SH-SY5Y (cell line): ENCODE data around the gene GPR18.

Experiments used
- GATA2 ChIP-seq: IDR thresholded peaks from 2 replicates; pipeline ENCODE4 v1.6.1; 2011; ENCODE audit warnings: mild to moderate bottlenecking, low read depth, low read length
- GATA3 ChIP-seq: IDR thresholded peaks from 2 replicates; pipeline ENCODE4 v1.6.1; 2011; ENCODE audit warnings: low read depth, mild to moderate bottlenecking, low read length, moderate library complexity

DNA sequence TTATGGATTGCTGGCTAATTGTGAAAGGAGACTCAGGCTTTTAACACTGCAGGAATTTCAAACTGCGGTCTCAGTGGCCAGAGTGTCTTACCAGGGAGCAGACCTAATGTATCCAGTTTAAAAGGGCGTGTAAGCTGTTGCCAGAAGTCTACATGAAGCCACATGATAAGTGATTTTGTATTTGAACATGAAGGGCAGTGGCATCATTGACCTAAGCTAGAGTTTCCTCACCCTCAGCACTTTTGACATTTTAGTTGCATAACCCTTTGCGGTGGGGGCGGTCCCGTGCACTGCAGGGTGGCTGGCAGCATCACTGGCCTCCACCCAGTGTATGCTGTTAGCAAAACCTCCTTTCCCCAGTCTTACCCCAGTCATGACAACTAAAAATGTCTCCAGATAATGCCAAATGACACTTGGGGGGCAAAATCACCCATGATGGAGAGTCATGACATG lies 23.7 kb upstream of the GPR18 start:
- TF ChIP-seq GATA2 (no peak), GATA3 (no peak)
